ENCODE results near the gene UTF1. TPM values are rescaled to one million over a fixed set of nuclear protein-coding genes. Genes with fewer than 3 reads are reported as not detected.

The UTF1 gene
- total and polyA plus RNA-seq, 3 experiments from 2014 or later, result not detected

- CTCF ChIA-PET, result no interaction called here
Measured at GRCh38 chr10:133195096-133195495, 34.9 kb upstream of the UTF1 start.

GRCh38 chr10:133195611-133196010 is 34.4 kb upstream of the UTF1 start:
- H3K4me1 Mint-ChIP-seq, result no peaks in the 10 kb centered on the region
- POLR2A ChIA-PET, result no interaction called here
- peaks cover 0 to 10% (median 2%) of the 10 kb centered on the region in 5 donors for H3K9me3 Mint-ChIP-seq
- peak in 1 of 5 donors; percentile 32 for DNase-seq
- H3K36me3 ChIP-seq (ENCODE audit: insufficient read depth, low read length), result no peaks in the 10 kb centered on the region
- H3K4me3 Mint-ChIP-seq, result no peak overlapping the region
- H3K27me3 Mint-ChIP-seq, result no peaks in the 10 kb centered on the region
- no peak overlapping the region for H3K27ac Mint-ChIP-seq
- no peaks in the 10 kb centered on the region for H3K4me1 ChIP-seq (ENCODE audit: insufficient read depth, low read length)
- CTCF ChIA-PET, result no interaction called here
- no peaks in the 10 kb centered on the region for H3K27me3 ChIP-seq (ENCODE audit: insufficient read depth, low read length, poor library complexity, severe bottlenecking)
- no peak overlapping the region for H3K4me3 ChIP-seq (ENCODE audit: low read length)
- H3K9me3 ChIP-seq (ENCODE audit: low read length), result no peaks in the 10 kb centered on the region
- H3K27ac ChIP-seq (ENCODE audit: low read depth, low read length), result no peak overlapping the region
- no peaks in the 10 kb centered on the region for H3K36me3 Mint-ChIP-seq

More at GRCh38 chr10:133195096-133195495, 34.9 kb upstream of the UTF1 start:
- Histone ChIP-seq H3K4me3 (ENCODE audit: low read length) (no peak overlapping the region), H3K4me1 (ENCODE audit: insufficient read depth, low read length) (no peaks in the 10 kb centered on the region), H3K27me3 (ENCODE audit: insufficient read depth, low read length, poor library complexity, severe bottlenecking) (no peaks in the 10 kb centered on the region), H3K36me3 (ENCODE audit: insufficient read depth, low read length) (no peaks in the 10 kb centered on the region), H3K9me3 (ENCODE audit: low read length) (no peaks in the 10 kb centered on the region), H3K27ac (ENCODE audit: low read depth, low read length) (no peak overlapping the region)
- no peaks in the 10 kb centered on the region for H3K4me1 Mint-ChIP-seq
- H3K27me3 Mint-ChIP-seq, result no peaks in the 10 kb centered on the region
- H3K4me3 Mint-ChIP-seq, result no peak overlapping the region
- H3K9me3 Mint-ChIP-seq, result peaks cover 0 to 10% (median 2%) of the 10 kb centered on the region in 5 donors
- peak in 1 of 5 donors; percentile 16 for DNase-seq
- no peak overlapping the region for H3K27ac Mint-ChIP-seq
- POLR2A ChIA-PET, result no interaction called here
- H3K36me3 Mint-ChIP-seq, result no peaks in the 10 kb centered on the region

DNA sequence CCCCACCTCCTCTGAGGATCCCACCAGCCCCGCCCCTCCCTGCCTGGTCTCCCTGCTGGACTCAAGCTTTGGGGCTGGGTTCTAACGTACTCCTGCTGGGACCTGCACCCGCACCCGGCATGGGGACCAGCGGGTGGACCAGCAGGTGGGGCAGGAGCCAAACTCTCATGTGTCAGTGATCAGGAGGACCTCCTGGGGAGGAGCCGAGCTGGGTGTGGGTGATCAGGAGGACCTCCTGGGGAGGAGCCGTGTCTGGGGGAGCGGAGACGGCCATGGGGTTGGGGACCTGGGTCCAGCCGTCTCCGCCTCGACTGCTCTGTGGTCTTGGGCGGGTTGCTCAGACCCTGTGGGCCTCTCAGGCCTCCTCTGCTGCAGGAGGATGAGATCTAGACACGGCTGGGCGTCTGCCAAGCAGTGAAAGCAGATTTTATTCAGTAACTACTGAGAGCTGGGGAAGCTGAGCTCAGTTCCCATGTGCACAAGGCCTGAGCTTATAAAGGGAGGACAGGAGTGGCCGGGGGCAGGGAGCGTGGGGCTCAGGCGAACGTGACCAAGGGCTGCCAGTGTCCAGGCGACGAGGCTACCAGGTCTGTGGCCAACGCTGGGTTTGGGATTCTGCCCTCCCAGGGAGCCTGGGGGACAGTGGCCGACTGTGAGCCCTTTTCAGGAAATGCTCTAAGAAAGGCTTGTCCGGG is 33.6 kb upstream of the UTF1 start:
- Mint-ChIP-seq H3K4me1 (no peaks in the 10 kb centered on the region), H3K36me3 (no peaks in the 10 kb centered on the region), H3K9me3 (peaks cover 0 to 10% (median 2%) of the 10 kb centered on the region in 5 donors), H3K27me3 (no peaks in the 10 kb centered on the region), H3K4me3 (no peak overlapping the region), H3K27ac (peak overlapping the region in 1 of 8 donors; percentile 44)
- ChIA-PET CTCF (no interaction called here), POLR2A (no interaction called here)
- Histone ChIP-seq H3K27ac (ENCODE audit: low read depth, low read length) (no peak overlapping the region), H3K36me3 (ENCODE audit: insufficient read depth, low read length) (no peaks in the 10 kb centered on the region), H3K9me3 (ENCODE audit: low read length) (no peaks in the 10 kb centered on the region), H3K27me3 (ENCODE audit: insufficient read depth, low read length, poor library complexity, severe bottlenecking) (no peaks in the 10 kb centered on the region), H3K4me3 (ENCODE audit: low read length) (no peak overlapping the region), H3K4me1 (ENCODE audit: insufficient read depth, low read length) (no peaks in the 10 kb centered on the region)
- DNase-seq, result no peak

- Mint-ChIP-seq H3K27ac (peak overlapping the region in 1 of 8 donors; percentile 9), H3K9me3 (peaks cover 0 to 10% (median 2%) of the 10 kb centered on the region in 5 donors), H3K36me3 (no peaks in the 10 kb centered on the region), H3K4me1 (no peaks in the 10 kb centered on the region), H3K4me3 (no peak overlapping the region), H3K27me3 (no peaks in the 10 kb centered on the region)
- ChIA-PET CTCF (no interaction called here), POLR2A (no interaction called here)
- Histone ChIP-seq H3K27ac (ENCODE audit: low read depth, low read length) (no peak overlapping the region), H3K4me1 (ENCODE audit: insufficient read depth, low read length) (no peaks in the 10 kb centered on the region), H3K4me3 (ENCODE audit: low read length) (no peak overlapping the region), H3K36me3 (ENCODE audit: insufficient read depth, low read length) (no peaks in the 10 kb centered on the region), H3K27me3 (ENCODE audit: insufficient read depth, low read length, poor library complexity, severe bottlenecking) (no peaks in the 10 kb centered on the region), H3K9me3 (ENCODE audit: low read length) (no peaks in the 10 kb centered on the region)
- no peak for DNase-seq
Measured at GRCh38 chr10:133196936-133197758, 32.9 kb upstream of the UTF1 start.

- no peak overlapping the region for H3K27ac ChIP-seq (ENCODE audit: low read depth, low read length)
- no peaks in the 10 kb centered on the region for H3K27me3 ChIP-seq (ENCODE audit: insufficient read depth, low read length, poor library complexity, severe bottlenecking)
- no peak overlapping the region for H3K4me3 ChIP-seq (ENCODE audit: low read length)
- no peaks in the 10 kb centered on the region for H3K4me1 ChIP-seq (ENCODE audit: insufficient read depth, low read length)
- no peaks in the 10 kb centered on the region for H3K36me3 Mint-ChIP-seq
- H3K9me3 Mint-ChIP-seq, result peaks cover 0 to 10% (median 0%) of the 10 kb centered on the region in 5 donors
- no peaks in the 10 kb centered on the region for H3K36me3 ChIP-seq (ENCODE audit: insufficient read depth, low read length)
- no peak for DNase-seq
- H3K4me1 Mint-ChIP-seq, result no peaks in the 10 kb centered on the region
- ChIA-PET CTCF (no interaction called here), POLR2A (no interaction called here)
- no peaks in the 10 kb centered on the region for H3K9me3 ChIP-seq (ENCODE audit: low read length)
- no peaks in the 10 kb centered on the region for H3K27me3 Mint-ChIP-seq
- H3K4me3 Mint-ChIP-seq, result no peak overlapping the region
- no peak overlapping the region for H3K27ac Mint-ChIP-seq
Measured at GRCh38 chr10:133197786-133198185, 32.2 kb upstream of the UTF1 start.

DNA sequence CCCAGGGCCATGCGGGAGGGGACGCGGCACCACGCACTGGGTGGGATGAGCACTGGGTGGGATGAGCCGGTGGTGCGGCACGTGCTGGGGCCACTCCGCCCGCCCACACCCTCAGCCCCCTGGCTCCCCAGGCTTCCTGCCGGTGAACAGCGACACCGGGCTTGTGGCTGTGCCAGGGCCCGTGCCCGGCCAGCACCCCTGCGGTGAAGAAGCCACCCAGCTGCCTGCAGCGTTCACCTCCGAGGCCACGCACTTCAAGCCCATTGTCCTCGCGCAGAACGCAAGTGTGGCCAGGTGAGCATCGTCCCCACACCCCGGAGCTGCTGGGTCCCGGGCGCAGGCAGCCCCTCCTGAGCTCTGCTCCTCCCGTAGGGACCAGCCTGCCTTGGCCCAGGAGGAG is 31.8 kb upstream of the UTF1 start:
- Histone ChIP-seq H3K27ac (ENCODE audit: low read depth, low read length) (no peak overlapping the region), H3K36me3 (ENCODE audit: insufficient read depth, low read length) (no peaks in the 10 kb centered on the region), H3K4me3 (ENCODE audit: low read length) (no peak overlapping the region), H3K4me1 (ENCODE audit: insufficient read depth, low read length) (no peaks in the 10 kb centered on the region), H3K9me3 (ENCODE audit: low read length) (no peaks in the 10 kb centered on the region), H3K27me3 (ENCODE audit: insufficient read depth, low read length, poor library complexity, severe bottlenecking) (no peaks in the 10 kb centered on the region)
- ChIA-PET CTCF (no interaction called here), POLR2A (no interaction called here)
- Mint-ChIP-seq H3K4me1 (no peaks in the 10 kb centered on the region), H3K27ac (no peak overlapping the region), H3K27me3 (no peaks in the 10 kb centered on the region), H3K4me3 (no peak overlapping the region), H3K36me3 (no peaks in the 10 kb centered on the region), H3K9me3 (peaks cover 0 to 10% (median 0%) of the 10 kb centered on the region in 5 donors)
- no peak for DNase-seq

DNA sequence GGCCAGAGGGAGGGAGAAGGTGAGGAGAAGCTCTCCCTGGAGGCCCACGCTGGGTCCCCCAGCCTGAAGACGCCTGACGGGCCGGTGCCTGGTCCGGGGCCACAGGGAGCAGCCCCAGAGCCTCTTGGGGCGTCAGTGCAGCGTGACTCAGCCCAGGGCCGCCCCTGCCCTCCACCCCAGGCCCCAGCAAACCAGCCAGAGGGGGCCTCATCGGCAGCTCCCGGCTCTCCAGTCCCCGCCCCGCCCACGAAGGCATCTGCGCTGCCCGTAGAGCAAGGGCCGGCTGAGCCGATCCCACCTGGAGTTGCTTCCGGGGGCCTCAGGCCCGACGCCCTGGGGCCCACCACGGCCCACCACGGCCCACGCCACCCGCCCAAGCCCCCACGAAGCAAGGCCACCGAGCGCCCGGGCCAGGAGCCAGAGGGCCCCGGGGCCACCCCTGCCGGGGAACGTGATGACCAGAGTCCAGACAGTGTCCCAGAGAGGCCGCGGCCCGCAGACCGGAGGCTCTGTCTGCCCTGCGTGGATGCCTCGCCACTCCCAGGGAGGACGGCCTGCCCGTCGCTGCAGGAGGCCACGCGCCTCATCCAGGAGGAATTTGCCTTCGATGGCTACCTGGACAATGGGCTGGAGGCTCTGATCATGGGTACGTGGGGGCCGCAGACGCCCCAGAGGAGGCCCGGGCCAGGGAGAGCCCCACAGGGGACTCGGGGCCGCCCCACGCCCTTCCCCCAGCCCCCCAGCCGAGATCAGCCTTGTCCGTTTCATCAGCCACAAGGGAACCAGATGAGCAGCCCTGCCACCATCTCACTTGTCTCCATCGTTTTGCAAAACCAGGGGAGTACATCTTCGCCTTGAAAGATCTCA is 31.2 kb upstream of the UTF1 start:
- Mint-ChIP-seq H3K27ac (no peak overlapping the region), H3K36me3 (no peaks in the 10 kb centered on the region), H3K4me1 (no peaks in the 10 kb centered on the region), H3K9me3 (peaks cover 0 to 7% (median 0%) of the 10 kb centered on the region in 5 donors), H3K27me3 (no peaks in the 10 kb centered on the region), H3K4me3 (no peak overlapping the region)
- no peaks in the 10 kb centered on the region for H3K27me3 ChIP-seq (ENCODE audit: insufficient read depth, low read length, poor library complexity, severe bottlenecking)
- no peak overlapping the region for H3K27ac ChIP-seq (ENCODE audit: low read depth, low read length)
- no peak overlapping the region for H3K4me3 ChIP-seq (ENCODE audit: low read length)
- H3K4me1 ChIP-seq (ENCODE audit: insufficient read depth, low read length), result no peaks in the 10 kb centered on the region
- no peak for DNase-seq
- no peaks in the 10 kb centered on the region for H3K9me3 ChIP-seq (ENCODE audit: low read length)
- ChIA-PET CTCF (no interaction called here), POLR2A (no interaction called here)
- no peaks in the 10 kb centered on the region for H3K36me3 ChIP-seq (ENCODE audit: insufficient read depth, low read length)

DNA sequence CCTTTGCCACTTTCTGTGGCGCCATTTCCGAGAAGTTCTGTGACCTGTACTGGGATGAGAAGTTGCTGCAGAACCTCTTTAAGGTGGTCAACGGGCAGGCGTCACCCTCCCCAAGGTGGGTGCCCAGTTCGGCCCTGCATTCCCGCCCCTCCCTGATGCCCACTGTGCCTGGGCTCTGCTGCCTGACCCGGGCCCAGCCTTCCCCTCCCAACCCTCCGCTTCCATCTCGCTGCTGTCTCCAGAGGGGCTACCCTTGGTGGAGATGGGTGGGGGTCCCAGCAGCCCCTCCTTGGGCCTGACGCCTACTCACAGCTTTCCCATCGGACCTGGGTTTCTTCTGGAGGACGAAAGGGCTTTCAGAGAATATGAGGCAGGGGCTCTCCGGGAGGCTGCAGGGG is 30.5 kb upstream of the UTF1 start:
- CTCF ChIA-PET, result no interaction called here
- POLR2A ChIA-PET, result no interaction called here
- Histone ChIP-seq H3K36me3 (ENCODE audit: insufficient read depth, low read length) (no peaks in the 10 kb centered on the region), H3K4me1 (ENCODE audit: insufficient read depth, low read length) (no peaks in the 10 kb centered on the region), H3K27me3 (ENCODE audit: insufficient read depth, low read length, poor library complexity, severe bottlenecking) (no peaks in the 10 kb centered on the region), H3K27ac (ENCODE audit: low read depth, low read length) (no peak overlapping the region), H3K4me3 (ENCODE audit: low read length) (no peak overlapping the region), H3K9me3 (ENCODE audit: low read length) (no peaks in the 10 kb centered on the region)
- Mint-ChIP-seq H3K27me3 (no peaks in the 10 kb centered on the region), H3K36me3 (no peaks in the 10 kb centered on the region), H3K9me3 (peaks cover 0 to 3% (median 0%) of the 10 kb centered on the region in 5 donors), H3K27ac (no peak overlapping the region), H3K4me1 (no peaks in the 10 kb centered on the region), H3K4me3 (no peak overlapping the region)
- DNase-seq, result no peak

Data from CD8-positive, alpha-beta memory T cell (primary cell).